ENCODE measurements around the gene DDIT4.
A peak's percentile ranks its signal among the peaks of the same experiment; 100 is the strongest.

The DDIT4 gene

GRCh38 chr10:72251635-72252034, 22.1 kb upstream of the DDIT4 start:
- TF ChIP-seq, protein P1, sequence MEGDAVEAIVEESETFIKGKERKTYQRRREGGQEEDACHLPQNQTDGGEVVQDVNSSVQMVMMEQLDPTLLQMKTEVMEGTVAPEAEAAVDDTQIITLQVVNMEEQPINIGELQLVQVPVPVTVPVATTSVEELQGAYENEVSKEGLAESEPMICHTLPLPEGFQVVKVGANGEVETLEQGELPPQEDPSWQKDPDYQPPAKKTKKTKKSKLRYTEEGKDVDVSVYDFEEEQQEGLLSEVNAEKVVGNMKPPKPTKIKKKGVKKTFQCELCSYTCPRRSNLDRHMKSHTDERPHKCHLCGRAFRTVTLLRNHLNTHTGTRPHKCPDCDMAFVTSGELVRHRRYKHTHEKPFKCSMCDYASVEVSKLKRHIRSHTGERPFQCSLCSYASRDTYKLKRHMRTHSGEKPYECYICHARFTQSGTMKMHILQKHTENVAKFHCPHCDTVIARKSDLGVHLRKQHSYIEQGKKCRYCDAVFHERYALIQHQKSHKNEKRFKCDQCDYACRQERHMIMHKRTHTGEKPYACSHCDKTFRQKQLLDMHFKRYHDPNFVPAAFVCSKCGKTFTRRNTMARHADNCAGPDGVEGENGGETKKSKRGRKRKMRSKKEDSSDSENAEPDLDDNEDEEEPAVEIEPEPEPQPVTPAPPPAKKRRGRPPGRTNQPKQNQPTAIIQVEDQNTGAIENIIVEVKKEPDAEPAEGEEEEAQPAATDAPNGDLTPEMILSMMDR (conservative IDR thresholded peaks at IDR 0.05; ENCODE audit: low read depth, low read length) = no peak
- no peak for DNase-seq (ENCODE audit: low read depth)
- no peak overlapping the region for H3K4me3 ChIP-seq (ENCODE audit: low read depth, low read length)

GRCh38 chr10:72252972-72253371, 20.8 kb upstream of the DDIT4 start:
- no peak for DNase-seq (ENCODE audit: low read depth)

GRCh38 chr10:72253578-72253977, 20.1 kb upstream of the DDIT4 start:
- no peak for DNase-seq (ENCODE audit: low read depth)
- TF ChIP-seq, protein P1 (conservative IDR thresholded peaks at IDR 0.05; ENCODE audit: low read depth, low read length) = no peak
- H3K4me3 ChIP-seq (ENCODE audit: low read depth, low read length) = no peak overlapping the region

More at GRCh38 chr10:72252972-72253371, 20.8 kb upstream of the DDIT4 start:
- no peak overlapping the region for H3K4me3 ChIP-seq (ENCODE audit: low read depth, low read length)
- TF ChIP-seq, protein P1 (conservative IDR thresholded peaks at IDR 0.05; ENCODE audit: low read depth, low read length) = no peak

DNA sequence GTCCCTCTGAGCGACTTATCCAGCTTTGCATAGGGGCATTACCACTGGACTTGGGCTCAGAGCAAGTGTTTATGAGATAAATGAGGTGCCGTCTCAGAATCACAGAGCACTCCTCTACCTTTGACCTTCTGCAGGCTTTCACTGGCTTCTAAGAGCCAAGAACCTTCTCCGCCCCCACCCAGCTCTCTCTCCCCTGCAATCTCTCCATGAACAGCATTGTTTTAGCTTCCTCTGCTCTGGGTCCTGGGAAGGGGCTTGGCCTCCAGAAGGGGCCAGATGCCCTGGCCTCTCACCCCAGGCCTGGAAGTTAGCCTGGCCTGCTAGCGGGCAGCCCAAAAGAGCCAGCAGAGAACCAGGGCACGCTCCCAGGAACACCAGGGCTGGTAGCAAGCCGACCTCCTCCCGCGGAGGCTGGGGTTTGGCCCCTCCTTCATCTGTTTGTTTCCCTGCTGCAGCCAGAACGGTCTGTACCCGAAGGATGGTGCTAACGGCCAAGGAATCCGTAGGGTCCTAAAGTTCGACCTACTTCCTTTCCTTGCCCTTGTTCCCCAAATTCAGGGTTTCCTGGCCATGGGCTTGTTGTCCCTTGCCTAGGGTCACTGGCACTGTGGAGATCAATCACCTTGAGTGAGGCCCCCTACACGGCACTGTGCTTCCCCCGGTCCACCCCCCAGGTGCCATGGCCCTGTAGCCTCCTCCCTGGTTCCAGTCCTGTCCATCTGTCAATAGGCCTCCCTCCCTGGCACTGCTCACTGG, 18.7 kb upstream of the DDIT4 start:
- TF ChIP-seq, protein P1 (conservative IDR thresholded peaks at IDR 0.05; ENCODE audit: low read depth, low read length) = no peak
- peak; percentile 93 for DNase-seq (ENCODE audit: low read depth)
- peak overlapping the region; percentile 24 for H3K4me3 ChIP-seq (ENCODE audit: low read depth, low read length)

- TF ChIP-seq, protein P1 (conservative IDR thresholded peaks at IDR 0.05; ENCODE audit: low read depth, low read length) = no peak
- DNase-seq (ENCODE audit: low read depth) = no peak
- H3K4me3 ChIP-seq (ENCODE audit: low read depth, low read length) = no peak overlapping the region
These were observed 17.6 kb upstream of the DDIT4 start for GRCh38 chr10:72255977-72256729.

GRCh38 chr10:72257051-72257892, 16.5 kb upstream of the DDIT4 start:
- peak; percentile 79 for DNase-seq (ENCODE audit: low read depth)
- no peak overlapping the region for H3K4me3 ChIP-seq (ENCODE audit: low read depth, low read length)
- TF ChIP-seq, protein P1 (conservative IDR thresholded peaks at IDR 0.05; ENCODE audit: low read depth, low read length) = no peak

All from choroid plexus epithelial cell (primary cell).